H1 (cell line): Measurements from ENCODE around the gene P4HA3. TPM values are rescaled to one million over a fixed set of nuclear protein-coding genes. Genes with fewer than 3 reads are reported as not detected.

Experiments
- CTCF ChIA-PET: fragments of 300-600 bp; sonication (Branson Sonifier 250); formaldehyde crosslinking; loops from one replicate; lab custom pipeline; 2021; ENCODE audit not compliant: partially characterized antibody; lab: Charles Lee
- POLR2A ChIA-PET: fragments of 300-600 bp; sonication (Branson Sonifier 250); formaldehyde crosslinking; loops from one replicate; lab custom pipeline; 2021; ENCODE audit warnings: inconsistent platforms; ENCODE audit not compliant: partially characterized antibody; lab: Charles Lee
- DNase-seq, 2 experiments: peaks; one replicate each; pipeline versions ENCODE4 v3.0.0 to v3.0.0-alpha.2; 2010 to 2022; ENCODE audit warnings: low spot score in 2 of 2, low read depth in 1 of 2, mixed read lengths in 1 of 2
- FAIRE-seq: peaks from 2 replicates; lab custom pipeline; 2011; peaks lifted over from hg19 to GRCh38; lab: Jason Lieb, UNC
- H2AFZ ChIP-seq: 2 replicates; pipeline ENCODE4 v1.8.1; 2012; ENCODE audit warnings: low read length, inconsistent platforms
- H2AK5ac ChIP-seq: 2 replicates; pipeline ENCODE4 v1.6.1; 2013; ENCODE audit warnings: low read depth, low read length
- H2BK120ac ChIP-seq: replicated peaks from 2 replicates; pipeline ENCODE3; 2013; ENCODE audit warnings: low read depth, low read length, inconsistent platforms
- H2BK12ac ChIP-seq: 2 replicates; pipeline ENCODE4 v1.6.1; 2013; ENCODE audit warnings: low read depth, low read length
- H2BK15ac ChIP-seq: 2 replicates; pipeline ENCODE4 v1.6.1; 2013; ENCODE audit warnings: low read length
- H2BK20ac ChIP-seq: 2 replicates; pipeline ENCODE4 v1.6.1; 2013; ENCODE audit warnings: low read length
- H2BK5ac ChIP-seq: 2 replicates; pipeline ENCODE4 v1.6.1; 2013; ENCODE audit warnings: low read depth, low read length
- H3K14ac ChIP-seq: 2 replicates; pipeline ENCODE4 v1.6.1; 2013; ENCODE audit warnings: inconsistent platforms; ENCODE audit not compliant: insufficient read length
- H3K18ac ChIP-seq: 2 replicates; pipeline ENCODE4 v1.6.1; 2013; ENCODE audit warnings: low read length; ENCODE audit errors: extremely low read depth
- H3K23ac ChIP-seq: 2 replicates; pipeline ENCODE4 v1.6.1; 2013; ENCODE audit warnings: inconsistent platforms; ENCODE audit not compliant: insufficient read length
- H3K23me2 ChIP-seq: 2 replicates; pipeline ENCODE4 v1.6.1; 2013; ENCODE audit warnings: low read depth, low read length
- H3K27ac ChIP-seq: 2 replicates; pipeline ENCODE4 v1.6.1; 2011; ENCODE audit warnings: low read depth, low read length, inconsistent platforms
- H3K27me3 ChIP-seq, 4 experiments: replicated peaks in 1 of 4; 1 replicate in 1 of 4; 2 replicates in 3 of 4; pipeline versions ENCODE4 v1.6.1 to v1.8.1; 2011 to 2013; ENCODE audit warnings: low read length in 3 of 4, mild to moderate bottlenecking in 3 of 4, inconsistent platforms in 2 of 4, mixed read lengths in 2 of 4, moderate library complexity in 1 of 4; ENCODE audit not compliant: control insufficient read depth in 3 of 4, insufficient read depth in 3 of 4; ENCODE audit errors: extremely low read depth in 1 of 4
- H3K36me3 ChIP-seq, 4 experiments: 2 replicates each; pipeline versions ENCODE4 v1.6.1 to v1.8.1; 2011 to 2013; ENCODE audit warnings: mild to moderate bottlenecking in 4 of 4, low read length in 3 of 4, moderate library complexity in 2 of 4, control low read depth in 1 of 4, inconsistent platforms in 1 of 4; ENCODE audit not compliant: insufficient read depth in 4 of 4, control insufficient read depth in 2 of 4
- H3K4ac ChIP-seq: replicated peaks from 2 replicates; pipeline ENCODE3; 2013; ENCODE audit warnings: low read length, low read depth, mixed read lengths, inconsistent platforms; ENCODE audit not compliant: insufficient read length
- H3K4me1 ChIP-seq, 4 experiments: replicated peaks in 1 of 4; 1 replicate in 1 of 4; 2 replicates in 3 of 4; pipeline versions ENCODE4 v1.6.1 to v1.8.1; 2011 to 2013; ENCODE audit warnings: low read length in 3 of 4, inconsistent platforms in 2 of 4, mixed read lengths in 1 of 4; ENCODE audit not compliant: insufficient read depth in 4 of 4, control insufficient read depth in 3 of 4
- H3K4me2 ChIP-seq, 2 experiments: 2 replicates each; pipeline versions ENCODE4 v1.6.1 to v1.8.1; 2011 to 2013; ENCODE audit warnings: low read depth in 2 of 2, low read length in 2 of 2, control low read depth in 1 of 2, inconsistent platforms in 1 of 2, mild to moderate bottlenecking in 1 of 2; ENCODE audit not compliant: insufficient read depth in 1 of 2
- H3K4me3 ChIP-seq, 4 experiments: fragments of 200-600, 300-600 bp in 1 of 4; sonication (generic), shearing (Covaris generic), sonication (Bioruptor Twin) in 1 of 4; 2 replicates each; pipeline versions ENCODE4 v1.5.1 to v1.8.1; 2011 to 2016; ENCODE audit warnings: low read length in 4 of 4, low read depth in 3 of 4, control low read depth in 2 of 4, inconsistent platforms in 2 of 4, mild to moderate bottlenecking in 2 of 4, mixed read lengths in 1 of 4, moderate library complexity in 1 of 4; ENCODE audit not compliant: insufficient read depth in 2 of 4; ENCODE audit errors: extremely low read depth in 1 of 4
- H3K56ac ChIP-seq: replicated peaks from 2 replicates; pipeline ENCODE3; 2013; ENCODE audit warnings: low read depth, mild to moderate bottlenecking, mixed read lengths, low read length, inconsistent platforms; ENCODE audit not compliant: insufficient read length
- H3K79me1 ChIP-seq: 2 replicates; pipeline ENCODE4 v1.6.1; 2013; ENCODE audit warnings: low read depth, low read length, control low read depth
- H3K79me2 ChIP-seq, 2 experiments: 2 replicates each; pipeline versions ENCODE4 v1.6.1 to v1.8.1; 2012 to 2013; ENCODE audit warnings: low read length in 2 of 2, mild to moderate bottlenecking in 2 of 2, inconsistent platforms in 1 of 2; ENCODE audit not compliant: insufficient read depth in 2 of 2, control insufficient read depth in 1 of 2
- H3K9ac ChIP-seq, 4 experiments: replicated peaks in 1 of 4; 1 replicate in 1 of 4; 2 replicates in 3 of 4; pipeline versions ENCODE4 v1.6.1 to v1.8.1; 2011 to 2013; ENCODE audit warnings: low read depth in 3 of 4, low read length in 3 of 4, control low read depth in 2 of 4, mild to moderate bottlenecking in 2 of 4, moderate library complexity in 2 of 4, inconsistent platforms in 1 of 4; ENCODE audit errors: extremely low read depth in 1 of 4
- H3K9me3 ChIP-seq, 2 experiments: 2 replicates each; pipeline versions ENCODE4 v1.6.1 to v1.8.1; 2012 to 2013; ENCODE audit warnings: mild to moderate bottlenecking in 2 of 2, moderate library complexity in 2 of 2, control low read depth in 1 of 2, inconsistent platforms in 1 of 2, low read depth in 1 of 2, low read length in 1 of 2, mixed read lengths in 1 of 2; ENCODE audit not compliant: insufficient read depth in 2 of 2
- H4K20me1 ChIP-seq, 2 experiments: replicated peaks in 1 of 2; 2 replicates each; pipeline versions ENCODE3 to v1.8.1; 2011 to 2013; ENCODE audit warnings: inconsistent platforms in 2 of 2, low read length in 2 of 2, mild to moderate bottlenecking in 1 of 2; ENCODE audit not compliant: insufficient read depth in 2 of 2, control insufficient read depth in 1 of 2
- H4K5ac ChIP-seq: 2 replicates; pipeline ENCODE4 v1.6.1; 2013; ENCODE audit warnings: low read length, low read depth, mixed read lengths, inconsistent platforms; ENCODE audit not compliant: insufficient read length
- H4K8ac ChIP-seq: 2 replicates; pipeline ENCODE4 v1.8.0; 2013; ENCODE audit warnings: mild to moderate bottlenecking, moderate library complexity, low read length, inconsistent platforms; ENCODE audit not compliant: insufficient read depth; ENCODE audit errors: extremely low read depth
- H4K91ac ChIP-seq: replicated peaks from 2 replicates; pipeline ENCODE3; 2013; ENCODE audit warnings: low read length, mixed read lengths, inconsistent platforms; ENCODE audit not compliant: insufficient read length
- BRCA1 ChIP-seq: IDR thresholded peaks from 2 replicates; pipeline ENCODE4 v1.6.1; 2012; ENCODE audit warnings: low read depth, low read length, improper control_type of control experiment
- CBX5 ChIP-seq: fragments of 300-800, 300-1000 bp; sonication (generic); IDR thresholded peaks from 2 replicates; pipeline ENCODE4 v1.7.1; 2016; ENCODE audit warnings: antibody characterized with exemption, low read length, low read depth
- CHD1 ChIP-seq: IDR thresholded peaks from 2 replicates; pipeline ENCODE4 v1.6.1; 2012; ENCODE audit warnings: low read depth, low read length, improper control_type of control experiment
- CTCF ChIP-seq, 3 experiments: IDR thresholded peaks; 1 replicate in 2 of 3; 2 replicates in 1 of 3; pipeline versions ENCODE4 v1.5.1 to v1.6.1; 2011; ENCODE audit warnings: low read length in 3 of 3, mild to moderate bottlenecking in 3 of 3, inconsistent platforms in 2 of 3, low read depth in 1 of 3, moderate library complexity in 1 of 3; ENCODE audit not compliant: insufficient read depth in 1 of 3; ENCODE audit errors: control extremely low read depth in 1 of 3
- MAFK ChIP-seq: IDR thresholded peaks from 2 replicates; pipeline ENCODE4 v1.6.1; 2012; ENCODE audit warnings: low read depth, mild to moderate bottlenecking, improper control_type of control experiment, low read length
- NRF1 ChIP-seq: IDR thresholded peaks from 2 replicates; pipeline ENCODE4 v1.6.1; 2011; ENCODE audit warnings: mild to moderate bottlenecking, low read depth, low read length, improper control_type of control experiment
- POLR2A ChIP-seq, 2 experiments: IDR thresholded peaks; 1 replicate in 1 of 2; 2 replicates in 1 of 2; pipeline ENCODE4 v1.6.1; 2011; ENCODE audit warnings: low read depth in 2 of 2, low read length in 2 of 2, mild to moderate bottlenecking in 2 of 2; ENCODE audit errors: control extremely low read depth in 1 of 2
- RAD21 ChIP-seq, 2 experiments: IDR thresholded peaks in 1 of 2; conservative IDR thresholded peaks in 1 of 2; 2 replicates each; pipeline ENCODE4 v1.6.1; 2011; ENCODE audit warnings: low read depth in 2 of 2, low read length in 2 of 2, improper control_type of control experiment in 1 of 2, inconsistent platforms in 1 of 2, mild to moderate bottlenecking in 1 of 2, moderate library complexity in 1 of 2
- SIRT6 ChIP-seq: IDR thresholded peaks from one replicate; pipeline ENCODE4 v1.7.1; 2012; ENCODE audit warnings: low read length, inconsistent platforms
- SP4 ChIP-seq: IDR thresholded peaks from 2 replicates; pipeline ENCODE4 v1.6.1; 2012; ENCODE audit warnings: low read length, inconsistent platforms
- TBP ChIP-seq: IDR thresholded peaks from 2 replicates; pipeline ENCODE4 v1.6.1; 2011; ENCODE audit warnings: low read depth, low read length, improper control_type of control experiment
- YY1 ChIP-seq: IDR thresholded peaks from 2 replicates; pipeline ENCODE4 v1.6.1; 2011; ENCODE audit warnings: low read depth, mild to moderate bottlenecking, low read length
- WGBS, 2 experiments: shearing (Covaris generic) in 1 of 2; methylation state at CpG; one replicate each; pipeline versions ENCODE4 v1.1.6 to v1.1.7; 2013 to 2015; ENCODE audit warnings: low lambda C conversion rate in 2 of 2, mixed read lengths in 2 of 2, inconsistent platforms in 1 of 2, low coverage in 1 of 2, missing lambda C conversion rate in 1 of 2; ENCODE audit not compliant: insufficient replicate concordance in 2 of 2, insufficient coverage in 1 of 2, insufficient read length in 1 of 2; ENCODE audit errors: extremely low coverage in 1 of 2, missing lambda C conversion rate in 1 of 2; 5-methylcytosine and 5-hydroxymethylcytosine counted together
- polyA plus RNA-seq, 7 experiments: library from polyadenylated mRNA; depleted of rRNA in 3 of 7; stranded (reverse) in 5 of 7; unstranded in 2 of 7; fragments of >200 nt in 5 of 7; fragments of 200-250 nt in 2 of 7; gene quantifications; 1 replicate in 5 of 7; 2 replicates in 1 of 7; 4 replicates in 1 of 7; pipeline versions ENCODE4 v1.2.1 to v1.2.3, GENCODE V29; 2011 to 2013; ENCODE audit warnings: missing spikeins in 2 of 7, mixed read lengths in 2 of 7
- total RNA-seq: library from RNA; stranded (reverse); fragmentation: NEBNext Ultra II Directional; extraction: Animal tissue kit (Norgen Biotek cat#: 25700); gene quantifications from 2 replicates; pipeline ENCODE4 v1.2.1, GENCODE V29; 2021

P4HA3 gene
- total and polyA plus RNA-seq, 2 of the 8 experiments (the other 6 are each of a cell fraction or from before 2014, with no cell fraction given): 0.06 TPM; not detected in 1

- H2BK5ac ChIP-seq: no peak overlapping the region
- H3K4me1 ChIP-seq: no peaks in the 10 kb centered on the region
- no peak overlapping the region for H3K23ac ChIP-seq
- H3K9me3 ChIP-seq: no peaks in the 10 kb centered on the region; a peak in 1 of 4 replicates
- H3K79me1 ChIP-seq: no peaks in the 10 kb centered on the region
- H4K91ac ChIP-seq: no peak overlapping the region
- no peak overlapping the region for H2AFZ ChIP-seq
- H4K5ac ChIP-seq: no peak overlapping the region
- H3K79me2 ChIP-seq: no peaks in the 10 kb centered on the region
- H3K23me2 ChIP-seq: no peaks in the 10 kb centered on the region
- no peak overlapping the region for H3K56ac ChIP-seq
- FAIRE-seq (peak; percentile 71), DNase-seq (peak in 1 of 2 experiments; percentile 58)
- no peaks in the 10 kb centered on the region for H3K36me3 ChIP-seq
- H4K8ac ChIP-seq: no peak overlapping the region
- no peak overlapping the region for H3K4me3 ChIP-seq
- ChIA-PET CTCF (interaction anchor here (0.5 to 5.1 kb wide), 35 partner anchors 8 to 836 kb away, joined by 3 to 34 read pairs (median 4); partner anchors contain the start of gene P4HA3), POLR2A (no interaction called here)
- H3K14ac ChIP-seq: no peak overlapping the region
- H3K4me2 ChIP-seq: no peak overlapping the region
- H4K20me1 ChIP-seq: no peaks in the 10 kb centered on the region
- no peak overlapping the region for H2BK20ac ChIP-seq
- no peak overlapping the region for H2BK12ac ChIP-seq
- H2BK120ac ChIP-seq: no peak overlapping the region
- H3K27me3 ChIP-seq: no peaks in the 10 kb centered on the region
- no peak overlapping the region for H2AK5ac ChIP-seq
- H3K9ac ChIP-seq: no peak overlapping the region
- H2BK15ac ChIP-seq: no peak overlapping the region
- 73% methylated on average over 10 of the region's 10 CpGs; no CpG with 5 or more reads in 1 of the 2 experiments for WGBS, 2 experiments
- no peak overlapping the region for H3K4ac ChIP-seq
- no peak overlapping the region for H3K27ac ChIP-seq
- H3K18ac ChIP-seq: no peak overlapping the region
- TF ChIP-seq CTCF (IDR thresholded peaks at IDR 0.05; ENCODE audit: control extremely low read depth in 1 of 3, insufficient read depth in 1 of 3, low read depth in 1 of 3, low read length in 3 of 3): peak; percentile 54 to 83 (median 66)
- no peak for TF ChIP-seq TBP
- TF ChIP-seq BRCA1: no peak
- TF ChIP-seq SIRT6: no peak
- no peak for TF ChIP-seq NRF1
- no peak for TF ChIP-seq POLR2A (IDR thresholded peaks at IDR 0.05; ENCODE audit: control extremely low read depth in 1 of 2, low read depth in 2 of 2, low read length in 2 of 2)
- no peak for TF ChIP-seq MAFK
- no peak for TF ChIP-seq YY1
- TF ChIP-seq RAD21 (IDR thresholded peaks at IDR 0.05 in 1 of 2, conservative IDR thresholded peaks at IDR 0.05 in 1 of 2; ENCODE audit: low read depth in 2 of 2, low read length in 2 of 2): peak; percentile 67 to 70
- no peak for TF ChIP-seq CHD1
- TF ChIP-seq CBX5: no peak
- no peak for TF ChIP-seq SP4
These were observed 10.2 kb upstream of the P4HA3 start for GRCh38 chr11:74321487-74322188.
